NCI-H146 (cell line): ENCODE results near the gene PADI3.

Source experiments
- DNase-seq: peaks from one replicate; lab custom pipeline; 2025; lab: John Stamatoyannopoulos, UW

The PADI3 gene

GRCh38 chr1:17248781-17249180 lies at the start of gene PADI3:
PADI3 (plus strand) TSS chr1:17249098; CDS start chr1:17249138, 40 bp downstream.
- DNase-seq: no peak

- DNase-seq: no peak
Observed at GRCh38 chr1:17199267-17200044, 49.4 kb upstream of the PADI3 start.

GRCh38 chr1:17200246-17200645 lies 48.7 kb upstream of the PADI3 start:
- no peak for DNase-seq

- DNase-seq: no peak
Observed at GRCh38 chr1:17200756-17201155, 48.1 kb upstream of the PADI3 start.

GRCh38 chr1:17201201-17202021 lies 47.5 kb upstream of the PADI3 start:
- DNase-seq: no peak

- no peak for DNase-seq
Observed at GRCh38 chr1:17204546-17205440, 44.1 kb upstream of the PADI3 start, which contains the start of gene PADI1. PADI1 (plus strand) TSS chr1:17205128; CDS start chr1:17205218, 90 bp downstream.

- DNase-seq: no peak
Observed at GRCh38 chr1:17205652-17206051, 43.2 kb upstream of the PADI3 start.

- no peak for DNase-seq
Observed at GRCh38 chr1:17206196-17206595, 42.7 kb upstream of the PADI3 start.

- no peak for DNase-seq
Observed at GRCh38 chr1:17207046-17207445, 41.9 kb upstream of the PADI3 start.

GRCh38 chr1:17207540-17207939 lies 41.4 kb upstream of the PADI3 start:
- DNase-seq: no peak

- peak; percentile 50 for DNase-seq
Observed at GRCh38 chr1:17207966-17208418, 40.9 kb upstream of the PADI3 start.

- no peak for DNase-seq
Observed at GRCh38 chr1:17208546-17208945, 40.4 kb upstream of the PADI3 start.

GRCh38 chr1:17209430-17209829 lies 39.5 kb upstream of the PADI3 start:
- no peak for DNase-seq

GRCh38 chr1:17210176-17210575 lies 38.7 kb upstream of the PADI3 start:
- no peak for DNase-seq

GRCh38 chr1:17211377-17211776 lies 37.5 kb upstream of the PADI3 start:
- DNase-seq: no peak

- DNase-seq: no peak
Observed at GRCh38 chr1:17212009-17212408, 36.9 kb upstream of the PADI3 start.

GRCh38 chr1:17212487-17213121 lies 36.3 kb upstream of the PADI3 start:
- no peak for DNase-seq

- no peak for DNase-seq
Observed at GRCh38 chr1:17213148-17213781, 35.6 kb upstream of the PADI3 start.

- no peak for DNase-seq
Observed at GRCh38 chr1:17213782-17214148, 35.1 kb upstream of the PADI3 start.

GRCh38 chr1:17214876-17215544 lies 33.9 kb upstream of the PADI3 start:
- DNase-seq: no peak

GRCh38 chr1:17215545-17215890 lies 33.4 kb upstream of the PADI3 start:
- DNase-seq: no peak
